K562 (cell line): ENCODE data around the gene MIEF1. TPM values are rescaled to one million over a fixed set of nuclear protein-coding genes. Genes with fewer than 3 reads are reported as not detected.
A peak's percentile ranks its signal among the peaks of the same experiment; 100 is the strongest.

Experiments used
- ARID3A ChIP-seq: IDR thresholded peaks from 2 replicates; pipeline ENCODE4 v1.6.1; 2012; ENCODE audit warnings: low read depth, low read length, improper control_type of control experiment, borderline replicate concordance
- BCOR ChIP-seq: fragments of 450-650 bp; IDR thresholded peaks from 2 replicates; pipeline ENCODE4 v1.6.1; 2016
- HIVEP1 ChIP-seq: fragments of 250-450 bp; sonication (Bioruptor Pico); IDR thresholded peaks from 2 replicates; pipeline ENCODE4 v1.4.0; 2020; ENCODE audit warnings: mild to moderate bottlenecking
- KDM2B ChIP-seq: fragments of 250-450 bp; sonication (Bioruptor Pico); IDR thresholded peaks from 2 replicates; pipeline ENCODE4 v1.8.0; 2021; ENCODE audit warnings: mild to moderate bottlenecking, moderate library complexity
- TARDBP ChIP-seq: fragments of 450-650 bp; IDR thresholded peaks from 2 replicates; pipeline ENCODE4 v1.6.1; 2016
- TSC22D4 ChIP-seq: fragments of 450-650 bp; IDR thresholded peaks from 2 replicates; pipeline ENCODE4 v1.6.1; 2016; ENCODE audit warnings: missing genetic modification characterization, missing biosample characterization, control low read depth
- VEZF1 ChIP-seq: fragments of 200-800 bp; sonication (Bioruptor generic); IDR thresholded peaks from 2 replicates; pipeline ENCODE4 v1.6.1; 2017; ENCODE audit warnings: missing genetic modification characterization, missing compliant biosample characterization
- polyA plus RNA-seq, 8 experiments: library from polyadenylated mRNA; depleted of rRNA in 4 of 8; stranded (reverse) in 5 of 8; unstranded in 3 of 8; fragments of >200 nt; fragmentation: Nextera tagmentation in 2 of 8; fragmentation: Illumina TruSeq in 1 of 8; extraction: Ambion mirVana in 2 of 8; extraction: Trizol in 1 of 8; gene quantifications; 2 replicates each; pipeline versions ENCODE4 v1.2.1 to v1.2.3, GENCODE V29; 2011 to 2014; ENCODE audit warnings: inconsistent platforms in 1 of 8, missing spikeins in 1 of 8
- total RNA-seq, 7 experiments: library from RNA; depleted of rRNA in 6 of 7; stranded (reverse); fragments of >200 nt in 6 of 7; fragmentation: Illumina TruSeq in 2 of 7; extraction: Trizol in 2 of 7; gene quantifications; 2 replicates each; pipeline versions ENCODE4 v1.2.1 to v1.2.3, GENCODE V29; 2011 to 2021; ENCODE audit warnings: low replicate concordance in 1 of 7

MIEF1 gene
- total and polyA plus RNA-seq, 9 of the 15 experiments (the other 6 are each of a cell fraction or from before 2014, with no cell fraction given) = 10.9 to 51.8 (median 25.5) TPM

- TF ChIP-seq VEZF1 (CRISPR knock-in tag) (peak; percentile 34; the same call in 1 of the 2 replicates), BCOR (peak; percentile 39), ARID3A (no peak), HIVEP1 (CRISPR knock-in tag) (no peak), TARDBP (no peak), TSC22D4 (tag) (no peak), KDM2B (no peak)
These were observed 18.4 kb downstream of the MIEF1 start, which contains the start of gene ATF4 (continued) for GRCh38 chr22:39520226-39521105.
